Sigmoid colon (tissue), 7 donors: Measurements from ENCODE around the gene AKAP8L. TPM values are rescaled to one million over a fixed set of nuclear protein-coding genes. Genes with fewer than 3 reads are reported as not detected.

ENCODE experiments used
- DNase-seq: peaks from one replicate; pipeline ENCODE4 v3.0.0-alpha.2; 2019
- H3K27ac ChIP-seq, 4 donors: fragments of 200-600 bp; sonication (generic); one replicate each; pipeline ENCODE4 v1.5.1; 2016 to 2019; ENCODE audit warnings: mild to moderate bottlenecking in 1 of 4
- H3K27me3 ChIP-seq, 3 donors: fragments of 200-600 bp; sonication (generic); one replicate each; pipeline ENCODE4 v1.5.1; 2019; ENCODE audit warnings: mild to moderate bottlenecking in 1 of 3
- H3K36me3 ChIP-seq, 4 donors: fragments of 200-600 bp; sonication (generic); one replicate each; pipeline ENCODE4 v1.5.1; 2016 to 2019
- H3K4me1 ChIP-seq, 4 donors: fragments of 200-600 bp; sonication (generic); one replicate each; pipeline ENCODE4 v1.5.1; 2017 to 2019
- H3K4me3 ChIP-seq, 4 donors: fragments of 200-600 bp; sonication (generic); one replicate each; pipeline ENCODE4 v1.5.1; 2017 to 2019; ENCODE audit warnings: mild to moderate bottlenecking in 2 of 4, moderate library complexity in 1 of 4
- H3K9me3 ChIP-seq, 4 donors: fragments of 200-600 bp in 3 of 4; sonication (generic) in 3 of 4; one replicate each; pipeline versions ENCODE4 v1.5.1 to v1.6.1; 2013 to 2019
- CTCF ChIP-seq, 4 experiments: fragments of 450-650 bp in 3 of 4; fragments of 200-600 bp in 1 of 4; IDR thresholded peaks; one replicate each; pipeline ENCODE4 v1.5.1; 2016 to 2019; ENCODE audit warnings: antibody characterized with exemption in 4 of 4, mild to moderate bottlenecking in 3 of 4, moderate library complexity in 2 of 4
- EP300 ChIP-seq, 4 donors: sonication (generic); formaldehyde crosslinking; IDR thresholded peaks; one replicate each; pipeline ENCODE4 v1.6.1; 2017; ENCODE audit warnings: antibody characterized with exemption in 4 of 4
- POLR2A ChIP-seq, 2 donors: fragments of 450-650 bp; IDR thresholded peaks; one replicate each; pipeline ENCODE4 v1.6.1; 2016; ENCODE audit warnings: antibody characterized with exemption in 2 of 2, mild to moderate bottlenecking in 2 of 2, moderate library complexity in 2 of 2
- POLR2AphosphoS5 ChIP-seq, 4 donors: sonication (generic); formaldehyde crosslinking; IDR thresholded peaks; one replicate each; pipeline ENCODE4 v1.6.1; 2017; ENCODE audit warnings: antibody characterized with exemption in 4 of 4
- WGBS, 2 donors: extraction: QIAGEN DNeasy Blood & Tissue Kit; methylation state at CpG; one replicate each; pipeline ENCODE4 v1.1.7; 2013; 5-methylcytosine and 5-hydroxymethylcytosine counted together
- intact Hi-C: fragments of 100-400 bp; cut with DNase I; formaldehyde crosslinking; loops from one replicate; pipeline ENCODE4 v1.15.1; 2023
- polyA plus RNA-seq, 3 donors: library from polyadenylated mRNA; stranded (reverse); fragments of 200-250 nt; gene quantifications; one replicate each; pipeline ENCODE4 v1.2.3, GENCODE V29; 2013
- total RNA-seq, 4 donors: library from RNA; depleted of rRNA; stranded (reverse); fragments of >200 nt; gene quantifications; one replicate each; pipeline ENCODE4 v1.1.0, GENCODE V29; 2016
- donor health status: healthy with polysubstance abuse.
- donor health status: Bipolar disorder and iron deficiency.
- donor health status: healthy.

The AKAP8L gene
- total and polyA plus RNA-seq, 7 donors: 15.0 to 145 (median 90.5) TPM

- no peak for DNase-seq
- no peaks in the 10 kb centered on the region for H3K9me3 ChIP-seq
- H3K4me1 ChIP-seq: peaks cover 0 to 50% (median 39%) of the 10 kb centered on the region in 4 donors
- WGBS, 2 donors: 12 to 59% methylated on average over 44 of the region's 44 CpGs
- TF ChIP-seq CTCF (IDR thresholded peaks at IDR 0.05): peak in 2 of 4 experiments; percentile 8 to 49
- no peak for TF ChIP-seq POLR2AphosphoS5 (IDR thresholded peaks at IDR 0.05)
- peak overlapping the region; percentile 71 to 89 (median 83) for H3K27ac ChIP-seq
- intact Hi-C loops: loop anchor here (5.0 to 10.0 kb wide), 5 partner anchors 76 to 382 kb away; partner anchors contain the start of genes AKAP8, BRD4 and SYDE1
- no peaks in the 10 kb centered on the region for H3K36me3 ChIP-seq
- H3K4me3 ChIP-seq: peak overlapping the region; percentile 33 to 56 (median 53)
- peaks cover 13 to 45% (median 39%) of the 10 kb centered on the region in 3 donors for H3K27me3 ChIP-seq
Observed at GRCh38 chr19:15453091-15453578, 34.3 kb upstream of the AKAP8L start.

- Histone ChIP-seq H3K27me3 (peaks cover 11 to 38% (median 31%) of the 10 kb centered on the region in 3 donors), H3K9me3 (no peaks in the 10 kb centered on the region), H3K27ac (peak overlapping the region; percentile 71 to 89 (median 83)), H3K4me3 (peak overlapping the region; percentile 33 to 56 (median 53)), H3K36me3 (no peaks in the 10 kb centered on the region), H3K4me1 (peaks cover 0 to 45% (median 33%) of the 10 kb centered on the region in 4 donors)
- intact Hi-C loops: loop anchor here (5.0 to 10.0 kb wide), 5 partner anchors 75 to 382 kb away; partner anchors contain the start of genes AKAP8, BRD4 and SYDE1
- TF ChIP-seq POLR2AphosphoS5 (IDR thresholded peaks at IDR 0.05) (peak; percentile 81 to 98 (median 88)), POLR2A (IDR thresholded peaks at IDR 0.05) (peak in 1 of 2 donors; percentile 28), CTCF (IDR thresholded peaks at IDR 0.05) (no peak)
- 13 to 51% methylated on average over 37 of the region's 37 CpGs for WGBS, 2 donors
- DNase-seq: peak; percentile 96
Observed at GRCh38 chr19:15452111-15453047, 33.6 kb upstream of the AKAP8L start.

GRCh38 chr19:15450528-15450890, 31.7 kb upstream of the AKAP8L start:
- no peak for DNase-seq

More at GRCh38 chr19:15450528-15450890, 31.7 kb upstream of the AKAP8L start:
- no peaks in the 10 kb centered on the region for H3K9me3 ChIP-seq
- intact Hi-C loops: loop anchor here (5.0 to 10.0 kb wide), 5 partner anchors 73 to 384 kb away; partner anchors contain the start of genes AKAP8, BRD4 and SYDE1
- no peaks in the 10 kb centered on the region for H3K36me3 ChIP-seq
- 88 to 93% methylated on average over 1 of the region's 1 CpG for WGBS, 2 donors
- TF ChIP-seq EP300 (IDR thresholded peaks at IDR 0.05): no peak
- TF ChIP-seq POLR2A (IDR thresholded peaks at IDR 0.05): no peak
- TF ChIP-seq CTCF (IDR thresholded peaks at IDR 0.05): no peak
- TF ChIP-seq POLR2AphosphoS5 (IDR thresholded peaks at IDR 0.05): no peak
- peak overlapping the region; percentile 81 to 89 (median 87) for H3K27ac ChIP-seq
- H3K27me3 ChIP-seq: peaks cover 0 to 19% (median 12%) of the 10 kb centered on the region in 3 donors
- no peak overlapping the region for H3K4me3 ChIP-seq
- H3K4me1 ChIP-seq: peaks cover 0 to 37% (median 25%) of the 10 kb centered on the region in 4 donors
